Suprapubic skin (tissue), 4 donors: Measurements from ENCODE around the gene SCFD2.

ENCODE experiments used
- CTCF ChIP-seq, 2 donors: fragments of 200-600 bp in 1 of 2; fragments of 450-650 bp in 1 of 2; sonication (generic) in 1 of 2; IDR thresholded peaks; one replicate each; pipeline ENCODE4 v1.5.1; 2016 to 2019; ENCODE audit warnings: antibody characterized with exemption in 2 of 2, mild to moderate bottlenecking in 1 of 2, moderate library complexity in 1 of 2
- POLR2A ChIP-seq, 2 donors: fragments of 450-650 bp; IDR thresholded peaks; one replicate each; pipeline ENCODE4 v1.6.1; 2017; ENCODE audit warnings: antibody characterized with exemption in 2 of 2, mild to moderate bottlenecking in 2 of 2, moderate library complexity in 2 of 2
- POLR2AphosphoS5 ChIP-seq, 3 donors: sonication (generic); formaldehyde crosslinking; IDR thresholded peaks; one replicate each; pipeline ENCODE4 v1.6.1; 2017; ENCODE audit warnings: antibody characterized with exemption in 3 of 3

GRCh38 chr4:53068755-53069330 lies 297.0 kb downstream of the SCFD2 start:
- TF ChIP-seq POLR2A (IDR thresholded peaks at IDR 0.05) (no peak), CTCF (IDR thresholded peaks at IDR 0.05) (no peak), POLR2AphosphoS5 (IDR thresholded peaks at IDR 0.05) (no peak)
